Tibial nerve (tissue), 3 donors: ENCODE measurements around the gene MARVELD3.
"Not testable (repeated sequence)": the region's sequence is repeated elsewhere in the genome, so short reads cannot be mapped to it uniquely, and the experiment has no call there.

Experiments used
- CTCF ChIP-seq, 5 experiments: fragments of 200-600 bp in 3 of 5; fragments of 450-650 bp in 2 of 5; sonication (generic) in 3 of 5; IDR thresholded peaks; one replicate each; pipeline ENCODE4 v1.5.1; 2016 to 2019; ENCODE audit warnings: antibody characterized with exemption in 5 of 5, mild to moderate bottlenecking in 3 of 5, moderate library complexity in 2 of 5
- POLR2A ChIP-seq, 2 donors: fragments of 450-650 bp; IDR thresholded peaks; one replicate each; pipeline ENCODE4 v1.6.1; 2017; ENCODE audit warnings: antibody characterized with exemption in 2 of 2, mild to moderate bottlenecking in 2 of 2, moderate library complexity in 2 of 2

DNA sequence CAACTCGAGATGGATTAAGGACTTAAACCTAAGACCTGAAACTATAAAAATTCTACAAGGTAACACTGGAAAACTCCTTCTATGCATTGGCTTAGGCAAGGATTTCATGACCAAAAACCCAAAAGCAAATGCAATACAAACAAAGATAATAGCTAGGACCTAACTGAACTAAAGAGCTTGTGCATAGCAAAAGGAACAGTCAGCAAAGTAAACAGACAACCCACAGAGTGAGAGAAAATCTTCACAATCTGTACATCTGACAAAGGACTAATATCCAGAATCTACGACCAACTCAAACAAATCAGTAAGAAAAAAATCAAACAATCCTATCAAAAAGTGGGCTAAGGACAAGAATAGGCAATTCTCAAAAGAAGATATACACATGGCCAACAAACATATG is 27.6 kb upstream of the MARVELD3 start:
- TF ChIP-seq CTCF, POLR2A (IDR thresholded peaks at IDR 0.05): not testable (repeated sequence)
